Neural crest cell (in vitro differentiated cells): ENCODE measurements around the gene PCDH9. TPM values are rescaled to one million over a fixed set of nuclear protein-coding genes. Genes with fewer than 3 reads are reported as not detected.

Experiments
- DNase-seq: peaks from one replicate; pipeline ENCODE4 v3.0.0; 2021; ENCODE audit warnings: low read depth, mixed read lengths, low spot score
- H3K27ac Mint-ChIP-seq: one replicate; pipeline ENCODE4 v1.8.0; 2021; ENCODE audit warnings: mild to moderate bottlenecking, mixed read lengths; ENCODE audit not compliant: unreplicated experiment
- H3K27me3 Mint-ChIP-seq: 2 replicates; pipeline ENCODE4 v1.8.0; 2021; ENCODE audit warnings: low read depth, mild to moderate bottlenecking, mixed read lengths
- H3K36me3 Mint-ChIP-seq: 2 replicates; pipeline ENCODE4 v1.8.0; 2021; ENCODE audit warnings: low read depth, mild to moderate bottlenecking, mixed read lengths
- H3K4me1 Mint-ChIP-seq: 2 replicates; pipeline ENCODE4 v1.8.0; 2021; ENCODE audit warnings: mixed read lengths
- H3K4me3 Mint-ChIP-seq: one replicate; pipeline ENCODE4 v1.8.0; 2021; ENCODE audit warnings: mild to moderate bottlenecking, mixed read lengths
- H3K9me3 Mint-ChIP-seq: 2 replicates; pipeline ENCODE4 v1.8.0; 2021; ENCODE audit warnings: mixed read lengths
- total RNA-seq: library from RNA; stranded (reverse); gene quantifications from 2 replicates; pipeline ENCODE4 v1.2.1, GENCODE V29; 2021
- TF ChIP-seq, protein P1 (sequence below): fragments of 200-600 bp; sonication (generic); conservative IDR thresholded peaks from 2 replicates; pipeline ENCODE4 v1.5.0; 2021; ENCODE audit warnings: antibody characterized with exemption, mild to moderate bottlenecking

PCDH9 gene
- total RNA-seq, 1 donor from 2014 or later, result 6.3 TPM

DNA sequence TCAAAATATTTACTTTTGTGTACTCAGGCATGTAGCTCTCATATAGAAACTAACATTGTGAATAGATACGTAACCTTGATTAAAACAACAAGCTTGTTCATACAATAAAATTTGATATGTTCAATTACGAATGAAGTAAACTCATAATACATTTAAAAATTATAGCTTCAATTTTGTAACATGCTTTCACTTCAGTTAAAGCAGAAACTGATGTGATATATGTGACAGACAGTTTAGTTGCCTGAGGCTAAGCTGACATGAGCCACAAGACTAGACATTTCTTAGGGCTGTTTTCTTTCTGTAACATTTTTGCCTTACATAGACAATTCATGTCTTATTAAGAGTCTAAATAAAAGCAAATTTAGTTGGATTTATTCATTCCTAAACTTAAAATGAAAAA, 526.0 kb downstream of the PCDH9 start:
- Mint-ChIP-seq H3K27ac (no peak overlapping the region), H3K4me3 (no peak overlapping the region), H3K36me3 (no peaks in the 10 kb centered on the region), H3K9me3 (no peaks in the 10 kb centered on the region), H3K4me1 (peaks cover 9% of the 10 kb centered on the region), H3K27me3 (no peaks in the 10 kb centered on the region)
- DNase-seq, result no peak
- TF ChIP-seq, protein P1, sequence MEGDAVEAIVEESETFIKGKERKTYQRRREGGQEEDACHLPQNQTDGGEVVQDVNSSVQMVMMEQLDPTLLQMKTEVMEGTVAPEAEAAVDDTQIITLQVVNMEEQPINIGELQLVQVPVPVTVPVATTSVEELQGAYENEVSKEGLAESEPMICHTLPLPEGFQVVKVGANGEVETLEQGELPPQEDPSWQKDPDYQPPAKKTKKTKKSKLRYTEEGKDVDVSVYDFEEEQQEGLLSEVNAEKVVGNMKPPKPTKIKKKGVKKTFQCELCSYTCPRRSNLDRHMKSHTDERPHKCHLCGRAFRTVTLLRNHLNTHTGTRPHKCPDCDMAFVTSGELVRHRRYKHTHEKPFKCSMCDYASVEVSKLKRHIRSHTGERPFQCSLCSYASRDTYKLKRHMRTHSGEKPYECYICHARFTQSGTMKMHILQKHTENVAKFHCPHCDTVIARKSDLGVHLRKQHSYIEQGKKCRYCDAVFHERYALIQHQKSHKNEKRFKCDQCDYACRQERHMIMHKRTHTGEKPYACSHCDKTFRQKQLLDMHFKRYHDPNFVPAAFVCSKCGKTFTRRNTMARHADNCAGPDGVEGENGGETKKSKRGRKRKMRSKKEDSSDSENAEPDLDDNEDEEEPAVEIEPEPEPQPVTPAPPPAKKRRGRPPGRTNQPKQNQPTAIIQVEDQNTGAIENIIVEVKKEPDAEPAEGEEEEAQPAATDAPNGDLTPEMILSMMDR, result no peak

DNA sequence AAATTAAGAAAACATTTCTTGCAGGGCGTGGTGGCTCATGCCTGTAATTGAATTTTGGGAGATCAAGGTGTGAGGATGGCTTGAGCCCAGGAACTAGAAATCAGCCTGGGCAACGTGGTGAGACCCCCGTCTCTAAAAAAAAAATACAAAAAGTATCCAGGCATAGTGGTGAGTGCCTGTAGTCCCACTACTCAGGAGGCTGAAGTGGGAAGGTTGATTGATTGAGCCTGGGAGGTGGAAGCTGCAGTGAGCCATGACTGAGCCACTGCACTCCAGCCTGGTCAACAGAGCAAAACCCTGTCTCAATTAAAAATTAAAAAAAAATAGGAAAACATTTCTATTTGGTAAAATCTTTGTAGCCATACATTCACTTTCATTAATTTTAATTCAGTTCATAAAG, 526.5 kb downstream of the PCDH9 start:
- Mint-ChIP-seq H3K27me3 (no peaks in the 10 kb centered on the region), H3K27ac (no peak overlapping the region), H3K4me1 (peaks cover 9% of the 10 kb centered on the region), H3K4me3 (no peak overlapping the region), H3K36me3 (no peaks in the 10 kb centered on the region), H3K9me3 (no peaks in the 10 kb centered on the region)
- TF ChIP-seq, protein P1, result no peak
- no peak for DNase-seq

DNA sequence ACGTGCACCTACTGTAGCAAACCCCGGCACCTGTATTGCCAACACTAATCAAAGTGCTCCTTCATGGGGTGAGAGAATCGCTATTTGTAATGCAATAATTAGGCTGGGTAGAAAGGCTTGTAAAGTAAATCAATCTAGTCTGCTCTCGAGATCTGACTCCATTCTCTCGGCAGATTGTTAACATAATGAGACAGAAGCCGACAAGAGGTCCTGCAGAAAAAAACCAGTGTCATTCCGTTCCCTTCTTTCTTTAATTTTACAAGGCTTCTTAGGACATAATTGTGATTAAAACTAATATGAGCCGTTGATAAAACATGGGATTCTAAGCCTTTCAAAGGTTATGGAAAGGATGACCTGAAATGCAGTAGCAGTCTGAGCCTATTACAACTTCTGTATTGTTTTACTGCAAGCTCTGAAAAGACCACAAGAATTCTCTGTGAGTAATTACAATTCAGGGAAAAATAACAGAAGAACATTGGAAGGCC, 530.0 kb downstream of the PCDH9 start:
- H3K27ac Mint-ChIP-seq, result no peak overlapping the region
- no peak overlapping the region for H3K4me3 Mint-ChIP-seq
- H3K9me3 Mint-ChIP-seq, result no peaks in the 10 kb centered on the region
- DNase-seq, result no peak
- no peaks in the 10 kb centered on the region for H3K27me3 Mint-ChIP-seq
- no peaks in the 10 kb centered on the region for H3K36me3 Mint-ChIP-seq
- TF ChIP-seq, protein P1, result no peak
- peaks cover 9% of the 10 kb centered on the region for H3K4me1 Mint-ChIP-seq

DNA sequence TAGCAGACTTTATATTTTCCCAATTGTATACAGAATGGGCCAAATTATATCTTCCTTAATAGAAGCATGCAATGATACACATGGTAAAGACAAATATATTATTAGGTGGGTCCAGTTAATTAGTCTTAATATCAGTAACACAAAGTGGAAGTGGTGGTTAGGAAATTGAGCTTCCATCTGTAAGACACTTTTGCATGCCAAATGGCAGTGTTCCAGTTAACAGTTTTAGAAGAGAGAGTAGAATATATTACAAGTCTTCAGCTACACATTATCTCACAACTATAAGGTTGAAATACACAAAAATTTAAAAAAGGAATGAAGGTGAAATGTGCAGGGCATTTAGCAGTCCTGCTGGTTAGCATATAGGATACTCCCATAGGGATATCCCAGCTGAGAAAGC, 536.5 kb downstream of the PCDH9 start:
- TF ChIP-seq, protein P1, result no peak
- Mint-ChIP-seq H3K27ac (no peak overlapping the region), H3K36me3 (no peaks in the 10 kb centered on the region), H3K9me3 (no peaks in the 10 kb centered on the region), H3K4me1 (peaks cover 10% of the 10 kb centered on the region), H3K27me3 (no peaks in the 10 kb centered on the region), H3K4me3 (no peak overlapping the region)
- no peak for DNase-seq

DNA sequence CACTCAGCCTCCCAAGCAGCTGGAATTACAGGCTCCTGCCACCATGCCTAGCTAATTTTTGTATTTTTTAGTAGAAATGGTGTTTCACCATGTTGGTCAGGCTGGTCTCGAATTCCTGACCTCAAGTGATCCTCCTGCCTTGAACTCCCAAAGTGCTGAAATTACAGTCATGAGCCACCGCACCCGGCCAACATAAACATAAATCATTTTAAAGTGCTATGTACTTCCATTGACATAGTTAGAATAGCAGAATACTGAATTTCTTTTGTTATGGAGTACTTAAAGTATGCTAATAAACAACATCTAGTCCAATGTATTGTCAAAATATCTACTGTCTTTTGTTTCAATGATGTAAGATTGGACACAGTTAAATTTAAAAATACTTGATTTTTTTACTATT, 539.0 kb downstream of the PCDH9 start:
- Mint-ChIP-seq H3K36me3 (no peaks in the 10 kb centered on the region), H3K27me3 (no peaks in the 10 kb centered on the region), H3K4me1 (peaks cover 10% of the 10 kb centered on the region), H3K4me3 (no peak overlapping the region), H3K9me3 (peaks cover 3% of the 10 kb centered on the region), H3K27ac (no peak overlapping the region)
- TF ChIP-seq, protein P1, result no peak
- no peak for DNase-seq

DNA sequence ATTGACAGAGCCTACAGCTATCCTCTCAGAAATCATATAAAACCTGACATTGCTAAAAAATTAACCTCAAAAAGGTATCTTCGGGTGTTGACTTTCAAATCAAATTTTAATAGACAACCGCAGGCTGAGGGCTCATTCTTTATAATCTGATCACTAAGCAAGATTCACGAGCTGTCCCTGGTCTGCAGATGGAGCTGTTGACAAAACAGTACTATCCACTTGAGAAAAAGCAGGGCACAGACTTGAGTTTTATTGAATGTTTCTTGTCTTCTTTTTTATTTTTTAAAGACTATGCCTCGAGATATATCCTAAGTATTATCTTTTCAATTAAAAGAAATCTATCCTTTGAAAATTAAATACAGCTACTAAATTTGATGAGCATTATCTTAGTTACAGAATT, 540.5 kb downstream of the PCDH9 start:
- no peaks in the 10 kb centered on the region for H3K27me3 Mint-ChIP-seq
- TF ChIP-seq, protein P1, result peak; percentile 30
- H3K36me3 Mint-ChIP-seq, result peaks cover 5% of the 10 kb centered on the region
- H3K4me3 Mint-ChIP-seq, result no peak overlapping the region
- DNase-seq, result no peak
- peaks cover 10% of the 10 kb centered on the region for H3K4me1 Mint-ChIP-seq
- no peak overlapping the region for H3K27ac Mint-ChIP-seq
- H3K9me3 Mint-ChIP-seq, result peaks cover 4% of the 10 kb centered on the region
